Adrenal gland (tissue), 5 donors: ENCODE measurements around the gene POFUT1.

ENCODE experiments used
- POLR2A ChIP-seq, 2 donors: fragments of 450-650 bp; IDR thresholded peaks; one replicate each; pipeline ENCODE4 v1.6.1; 2017; ENCODE audit warnings: antibody characterized with exemption in 2 of 2, mild to moderate bottlenecking in 2 of 2, moderate library complexity in 1 of 2
- TF ChIP-seq, protein P1 (sequence below), 6 experiments: fragments of 450-650 bp in 4 of 6; fragments of 200-600 bp in 2 of 6; sonication (generic) in 1 of 6; IDR thresholded peaks; 1 replicate in 5 of 6; 2 replicates in 1 of 6; pipeline versions ENCODE4 v1.5.1 to v1.8.0; 2016 to 2021; ENCODE audit warnings: antibody characterized with exemption in 6 of 6, mild to moderate bottlenecking in 2 of 6, moderate library complexity in 1 of 6
- donor health status: DM: no; HTN: no; CAD: no.

GRCh38 chr20:32206760-32207625, 687 bp upstream of the POFUT1 start:
- TF ChIP-seq, protein P1, sequence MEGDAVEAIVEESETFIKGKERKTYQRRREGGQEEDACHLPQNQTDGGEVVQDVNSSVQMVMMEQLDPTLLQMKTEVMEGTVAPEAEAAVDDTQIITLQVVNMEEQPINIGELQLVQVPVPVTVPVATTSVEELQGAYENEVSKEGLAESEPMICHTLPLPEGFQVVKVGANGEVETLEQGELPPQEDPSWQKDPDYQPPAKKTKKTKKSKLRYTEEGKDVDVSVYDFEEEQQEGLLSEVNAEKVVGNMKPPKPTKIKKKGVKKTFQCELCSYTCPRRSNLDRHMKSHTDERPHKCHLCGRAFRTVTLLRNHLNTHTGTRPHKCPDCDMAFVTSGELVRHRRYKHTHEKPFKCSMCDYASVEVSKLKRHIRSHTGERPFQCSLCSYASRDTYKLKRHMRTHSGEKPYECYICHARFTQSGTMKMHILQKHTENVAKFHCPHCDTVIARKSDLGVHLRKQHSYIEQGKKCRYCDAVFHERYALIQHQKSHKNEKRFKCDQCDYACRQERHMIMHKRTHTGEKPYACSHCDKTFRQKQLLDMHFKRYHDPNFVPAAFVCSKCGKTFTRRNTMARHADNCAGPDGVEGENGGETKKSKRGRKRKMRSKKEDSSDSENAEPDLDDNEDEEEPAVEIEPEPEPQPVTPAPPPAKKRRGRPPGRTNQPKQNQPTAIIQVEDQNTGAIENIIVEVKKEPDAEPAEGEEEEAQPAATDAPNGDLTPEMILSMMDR (IDR thresholded peaks at IDR 0.05) = no peak
- no peak for TF ChIP-seq POLR2A (IDR thresholded peaks at IDR 0.05)
